Measurements from ENCODE around the gene ZNF511.
"Not testable (repeated sequence)": the region's sequence is repeated elsewhere in the genome, so short reads cannot be mapped to it uniquely, and the experiment has no call there.

ZNF511 gene

GRCh38 chr10:133308421-133309099 lies at the start of gene ZNF511, which contains the start of gene TUBGCP2:
ZNF511 (plus strand) TSS chr10:133308914; CDS start chr10:133308944, 30 bp downstream.
TUBGCP2 (minus strand) TSS chr10:133308872; CDS start chr10:133302941, 5,931 bp downstream.
- DNase-seq = peak; percentile 91

GRCh38 chr10:133259602-133259989 lies 49.1 kb upstream of the ZNF511 start:
- no peak for DNase-seq

- peak; percentile 65 for DNase-seq
Measured at GRCh38 chr10:133260895-133261725, 47.6 kb upstream of the ZNF511 start.

- DNase-seq = peak; percentile 83
Measured at GRCh38 chr10:133261726-133262325, 46.9 kb upstream of the ZNF511 start.

GRCh38 chr10:133262696-133263095 lies 46.0 kb upstream of the ZNF511 start:
- DNase-seq = no peak

- DNase-seq = no peak
Measured at GRCh38 chr10:133263674-133264073, 45.0 kb upstream of the ZNF511 start.

- DNase-seq = no peak
Measured at GRCh38 chr10:133264461-133264860, 44.3 kb upstream of the ZNF511 start.

- DNase-seq = not testable (repeated sequence)
Measured at GRCh38 chr10:133265052-133265451, 43.7 kb upstream of the ZNF511 start.

- no peak for DNase-seq
Measured at GRCh38 chr10:133266056-133266795, 42.5 kb upstream of the ZNF511 start.

- DNase-seq = no peak
Measured at GRCh38 chr10:133267293-133267692, 41.4 kb upstream of the ZNF511 start.

- DNase-seq = no peak
Measured at GRCh38 chr10:133267829-133268228, 40.9 kb upstream of the ZNF511 start.

GRCh38 chr10:133268532-133268931 lies 40.2 kb upstream of the ZNF511 start:
- no peak for DNase-seq

GRCh38 chr10:133269367-133269766 lies 39.3 kb upstream of the ZNF511 start:
- no peak for DNase-seq

GRCh38 chr10:133270204-133270603 lies 38.5 kb upstream of the ZNF511 start:
- DNase-seq = no peak

GRCh38 chr10:133270773-133271297 lies 37.9 kb upstream of the ZNF511 start:
- DNase-seq = no peak

GRCh38 chr10:133271521-133272300 lies 37.0 kb upstream of the ZNF511 start:
- DNase-seq = no peak

- DNase-seq = no peak
Measured at GRCh38 chr10:133272301-133272963, 36.3 kb upstream of the ZNF511 start.

- no peak for DNase-seq
Measured at GRCh38 chr10:133272964-133273420, 35.7 kb upstream of the ZNF511 start.

- DNase-seq = no peak
Measured at GRCh38 chr10:133273534-133274143, 35.1 kb upstream of the ZNF511 start.

All from activated CD4-positive, CD25-positive, alpha-beta regulatory T cell treated with anti-CD3 and anti-CD28 coated beads, Interleukin-2, amount 50 U/mL, for 72 hours (primary cell).